DND-41 (cell line): Measurements from ENCODE around the gene RRAGD.

Experiments
- EZH2 ChIP-seq: IDR thresholded peaks from 3 replicates; pipeline ENCODE4 v1.6.1; 2012; ENCODE audit warnings: borderline replicate concordance, low read depth, mild to moderate bottlenecking, moderate library complexity, low read length, inconsistent platforms; ENCODE audit not compliant: severe bottlenecking
- TF ChIP-seq, protein P1 (sequence below): IDR thresholded peaks from 2 replicates; pipeline ENCODE4 v1.5.1; 2012; ENCODE audit warnings: borderline replicate concordance, low read length, moderate library complexity, mild to moderate bottlenecking; ENCODE audit not compliant: poor library complexity, severe bottlenecking; ENCODE audit errors: extremely low read depth

DNA sequence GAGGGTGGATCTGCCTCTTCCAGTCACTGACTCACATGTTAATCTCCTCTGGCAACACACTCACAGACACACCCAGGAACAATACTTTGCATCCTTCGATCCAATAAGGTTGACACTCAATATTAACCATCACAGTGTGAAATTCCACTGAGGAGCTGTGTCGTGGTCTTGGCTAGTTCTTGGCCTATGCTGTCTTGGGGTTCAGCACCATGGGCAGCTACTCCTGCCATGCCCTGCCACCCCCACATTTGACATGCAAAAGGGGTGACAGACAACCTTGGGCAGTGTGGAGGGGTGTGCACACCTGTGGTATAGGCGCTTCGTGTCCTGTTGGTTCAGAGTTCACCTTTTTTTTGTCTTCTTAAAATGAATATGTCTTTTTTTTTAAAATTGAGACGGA, 46.6 kb upstream of the RRAGD start:
- TF ChIP-seq, protein P1, sequence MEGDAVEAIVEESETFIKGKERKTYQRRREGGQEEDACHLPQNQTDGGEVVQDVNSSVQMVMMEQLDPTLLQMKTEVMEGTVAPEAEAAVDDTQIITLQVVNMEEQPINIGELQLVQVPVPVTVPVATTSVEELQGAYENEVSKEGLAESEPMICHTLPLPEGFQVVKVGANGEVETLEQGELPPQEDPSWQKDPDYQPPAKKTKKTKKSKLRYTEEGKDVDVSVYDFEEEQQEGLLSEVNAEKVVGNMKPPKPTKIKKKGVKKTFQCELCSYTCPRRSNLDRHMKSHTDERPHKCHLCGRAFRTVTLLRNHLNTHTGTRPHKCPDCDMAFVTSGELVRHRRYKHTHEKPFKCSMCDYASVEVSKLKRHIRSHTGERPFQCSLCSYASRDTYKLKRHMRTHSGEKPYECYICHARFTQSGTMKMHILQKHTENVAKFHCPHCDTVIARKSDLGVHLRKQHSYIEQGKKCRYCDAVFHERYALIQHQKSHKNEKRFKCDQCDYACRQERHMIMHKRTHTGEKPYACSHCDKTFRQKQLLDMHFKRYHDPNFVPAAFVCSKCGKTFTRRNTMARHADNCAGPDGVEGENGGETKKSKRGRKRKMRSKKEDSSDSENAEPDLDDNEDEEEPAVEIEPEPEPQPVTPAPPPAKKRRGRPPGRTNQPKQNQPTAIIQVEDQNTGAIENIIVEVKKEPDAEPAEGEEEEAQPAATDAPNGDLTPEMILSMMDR, result no peak
- TF ChIP-seq EZH2, result no peak
